Dendritic cell treated with granulocyte-macrophage colony-stimulating factor and Interleukin-4, amounts not matched to agents 40 ng/mL and 50 ng/mL, for 4 days (primary cell): Measurements from ENCODE around the gene DBF4B.

Experiments
- H3K27ac Mint-ChIP-seq: one replicate; pipeline ENCODE4 v1.8.0; 2022; ENCODE audit warnings: mild to moderate bottlenecking, mixed read lengths
- H3K27me3 Mint-ChIP-seq: one replicate; pipeline ENCODE4 v1.8.0; 2022; ENCODE audit warnings: mild to moderate bottlenecking, mixed read lengths
- H3K36me3 Mint-ChIP-seq: one replicate; pipeline ENCODE4 v1.8.0; 2022; ENCODE audit warnings: low read depth, mixed read lengths
- H3K4me1 Mint-ChIP-seq: one replicate; pipeline ENCODE4 v1.8.0; 2022; ENCODE audit warnings: low read depth, mixed read lengths
- H3K4me3 Mint-ChIP-seq: one replicate; pipeline ENCODE4 v1.8.0; 2022; ENCODE audit warnings: mild to moderate bottlenecking, moderate library complexity, mixed read lengths
- H3K9me3 Mint-ChIP-seq: one replicate; pipeline ENCODE4 v1.8.0; 2022; ENCODE audit warnings: mixed read lengths
- intact Hi-C: fragments of 100-400 bp; cut with micrococcal nuclease; formaldehyde crosslinking; loops from one replicate; pipeline ENCODE4 v1.15.0; 2022

DBF4B gene

DNA sequence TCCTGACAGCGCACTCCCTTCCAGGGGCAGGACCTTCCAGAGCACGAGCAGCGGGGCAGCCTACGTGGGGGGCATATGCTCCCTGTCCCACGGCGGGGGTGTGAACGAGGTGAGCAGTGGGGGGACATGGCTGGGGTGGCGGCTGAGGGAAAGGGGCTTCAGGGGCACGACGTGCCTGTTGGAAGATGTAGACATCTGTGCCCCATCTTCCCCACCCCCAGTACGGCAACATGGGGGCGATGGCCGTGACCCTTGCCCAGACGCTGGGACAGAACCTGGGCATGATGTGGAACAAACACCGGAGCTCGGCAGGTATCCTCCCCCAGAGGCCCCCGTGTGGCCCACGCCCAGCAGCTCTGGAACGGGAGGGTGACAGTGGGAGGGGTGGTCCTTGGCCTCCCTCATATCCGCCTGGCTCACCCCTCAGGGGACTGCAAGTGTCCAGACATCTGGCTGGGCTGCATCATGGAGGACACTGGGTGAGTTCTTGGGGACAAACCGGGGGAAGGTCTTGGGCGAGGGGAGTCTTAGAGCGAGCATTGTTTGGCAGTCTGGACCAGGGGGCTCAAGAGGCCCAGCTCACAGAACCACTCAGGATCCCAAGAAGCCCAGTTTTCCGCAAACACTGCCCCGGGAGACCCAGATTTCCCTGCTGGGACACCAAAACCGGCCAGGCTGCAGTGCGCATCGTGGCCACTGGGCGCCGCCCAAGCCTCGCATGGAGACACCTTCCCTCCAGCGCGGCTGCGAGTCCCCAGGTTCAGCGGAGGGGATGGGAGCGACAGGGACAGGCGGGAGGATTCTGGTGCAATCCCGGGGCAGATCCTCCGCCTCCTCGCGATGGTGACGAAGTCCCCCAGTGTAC lies 66.0 kb downstream of the DBF4B start:
- H3K36me3 Mint-ChIP-seq, result no peaks in the 10 kb centered on the region
- peaks cover 35% of the 10 kb centered on the region for H3K4me1 Mint-ChIP-seq
- peak overlapping the region; percentile 79 for H3K4me3 Mint-ChIP-seq
- intact Hi-C loops, result loop anchor here (1.0 to 5.0 kb wide), 3 partner anchors 58 to 248 kb away; partner anchors contain the start of gene GJC1
- no peak overlapping the region for H3K27ac Mint-ChIP-seq
- no peaks in the 10 kb centered on the region for H3K9me3 Mint-ChIP-seq
- peaks cover 71% of the 10 kb centered on the region for H3K27me3 Mint-ChIP-seq

DNA sequence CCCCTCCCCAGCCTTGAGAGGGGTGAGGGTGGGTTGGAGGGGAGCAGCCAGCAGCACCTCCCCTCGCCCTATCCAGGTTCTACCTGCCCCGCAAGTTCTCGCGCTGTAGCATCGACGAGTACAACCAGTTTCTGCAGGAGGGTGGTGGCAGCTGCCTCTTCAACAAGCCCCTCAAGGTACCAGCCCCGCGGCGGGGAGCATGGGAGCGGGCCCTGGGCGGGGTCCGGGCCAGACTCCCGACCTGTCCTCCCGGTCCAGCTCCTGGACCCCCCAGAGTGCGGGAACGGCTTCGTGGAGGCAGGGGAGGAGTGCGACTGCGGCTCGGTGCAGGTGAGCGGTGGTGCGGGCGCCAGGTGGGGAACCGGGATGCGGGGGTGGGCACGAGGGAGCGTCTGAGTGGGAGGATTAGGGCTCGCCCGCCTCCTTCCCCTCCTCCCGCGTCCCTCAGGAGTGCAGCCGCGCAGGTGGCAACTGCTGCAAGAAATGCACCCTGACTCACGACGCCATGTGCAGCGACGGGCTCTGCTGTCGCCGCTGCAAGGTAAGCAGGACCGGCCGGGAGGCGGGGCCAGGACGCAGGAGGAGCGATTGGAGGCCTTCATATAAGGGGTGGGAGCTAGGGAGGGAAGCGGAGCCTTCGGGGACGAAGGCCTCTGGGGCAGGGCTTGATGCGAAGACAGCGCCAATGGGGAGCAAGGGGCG lies 66.8 kb downstream of the DBF4B start:
- peak overlapping the region; percentile 20 for H3K27ac Mint-ChIP-seq
- intact Hi-C loops, result loop anchor here (1.0 to 5.0 kb wide), 3 partner anchors 57 to 247 kb away; partner anchors contain the start of gene GJC1
- peaks cover 39% of the 10 kb centered on the region for H3K4me1 Mint-ChIP-seq
- no peaks in the 10 kb centered on the region for H3K9me3 Mint-ChIP-seq
- H3K36me3 Mint-ChIP-seq, result no peaks in the 10 kb centered on the region
- peak overlapping the region; percentile 79 for H3K4me3 Mint-ChIP-seq
- H3K27me3 Mint-ChIP-seq, result peaks cover 79% of the 10 kb centered on the region

DNA sequence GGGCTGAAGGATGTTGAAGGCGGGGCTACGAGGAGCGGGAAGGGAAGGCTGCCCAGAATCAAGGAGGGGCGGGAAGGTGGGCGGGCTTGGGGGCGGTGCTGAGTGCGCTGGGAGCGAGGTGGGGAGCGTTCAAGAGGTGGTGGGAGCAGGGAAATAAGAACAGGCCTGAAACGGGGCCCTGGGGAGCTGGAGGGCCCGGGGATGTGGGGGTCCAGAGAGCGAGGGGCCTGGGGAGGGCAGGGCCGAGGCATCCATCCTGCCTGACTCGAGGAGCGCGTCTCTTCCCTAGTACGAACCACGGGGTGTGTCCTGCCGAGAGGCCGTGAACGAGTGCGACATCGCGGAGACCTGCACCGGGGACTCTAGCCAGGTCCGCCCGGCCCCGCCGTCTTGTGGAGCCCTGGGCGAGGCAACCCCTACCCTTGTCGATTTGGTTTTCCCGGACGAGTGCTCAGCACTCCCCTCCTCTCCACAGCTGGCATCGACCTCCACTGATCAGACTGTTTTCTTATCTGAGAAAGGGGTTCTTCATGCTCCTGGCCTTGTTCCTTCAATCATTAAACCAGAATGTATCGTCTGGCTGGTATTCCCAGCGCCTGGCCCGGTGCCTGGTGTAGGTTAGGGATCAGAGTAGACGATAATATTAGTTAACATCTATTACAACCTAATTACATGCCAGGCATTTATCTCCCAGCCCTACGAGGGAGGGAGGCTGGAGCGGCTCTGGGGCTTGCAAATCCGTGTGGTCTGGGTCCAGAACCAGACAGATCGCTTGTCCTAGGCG lies 67.6 kb downstream of the DBF4B start:
- Mint-ChIP-seq H3K9me3 (no peaks in the 10 kb centered on the region), H3K36me3 (no peaks in the 10 kb centered on the region), H3K4me1 (peaks cover 39% of the 10 kb centered on the region), H3K27ac (peak overlapping the region; percentile 20), H3K27me3 (peaks cover 86% of the 10 kb centered on the region), H3K4me3 (peak overlapping the region; percentile 79)
- intact Hi-C loops, result loop anchor here (1.0 to 5.0 kb wide), 3 partner anchors 56 to 246 kb away; partner anchors contain the start of gene GJC1

DNA sequence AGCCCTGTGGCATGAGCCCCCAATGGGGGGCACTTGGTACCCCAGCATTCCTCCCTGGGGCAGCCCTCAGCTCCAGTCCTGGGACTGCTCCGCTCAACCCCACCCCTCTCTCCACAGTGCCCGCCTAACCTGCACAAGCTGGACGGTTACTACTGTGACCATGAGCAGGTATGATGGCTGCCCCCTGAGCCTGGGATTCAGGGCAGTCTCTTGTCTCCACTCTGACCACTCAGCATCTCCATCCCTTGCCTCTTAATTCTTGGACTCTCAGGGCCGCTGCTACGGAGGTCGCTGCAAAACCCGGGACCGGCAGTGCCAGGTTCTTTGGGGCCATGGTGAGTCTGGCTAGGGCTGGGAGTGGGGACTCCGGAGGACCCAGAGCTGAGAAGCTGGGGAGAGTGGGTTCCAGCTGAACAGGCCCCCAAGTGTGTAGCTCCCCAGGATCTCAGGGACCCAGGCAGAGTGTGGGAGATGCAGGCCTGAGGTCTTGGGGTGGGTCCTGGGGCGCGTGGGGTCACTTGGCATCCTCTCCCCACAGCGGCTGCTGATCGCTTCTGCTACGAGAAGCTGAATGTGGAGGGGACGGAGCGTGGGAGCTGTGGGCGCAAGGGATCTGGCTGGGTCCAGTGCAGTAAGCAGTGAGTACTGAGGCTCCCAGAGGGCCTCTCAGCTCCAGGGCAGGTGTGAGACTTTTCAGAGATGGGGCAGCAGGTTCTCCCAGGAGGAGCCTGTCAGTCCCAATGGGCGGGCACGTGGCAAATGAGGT lies 68.3 kb downstream of the DBF4B start:
- no peaks in the 10 kb centered on the region for H3K9me3 Mint-ChIP-seq
- intact Hi-C loops, result loop anchor here (5.0 kb wide), 2 partner anchors 55 to 245 kb away; partner anchors contain the start of gene GJC1
- no peak overlapping the region for H3K4me3 Mint-ChIP-seq

DNA sequence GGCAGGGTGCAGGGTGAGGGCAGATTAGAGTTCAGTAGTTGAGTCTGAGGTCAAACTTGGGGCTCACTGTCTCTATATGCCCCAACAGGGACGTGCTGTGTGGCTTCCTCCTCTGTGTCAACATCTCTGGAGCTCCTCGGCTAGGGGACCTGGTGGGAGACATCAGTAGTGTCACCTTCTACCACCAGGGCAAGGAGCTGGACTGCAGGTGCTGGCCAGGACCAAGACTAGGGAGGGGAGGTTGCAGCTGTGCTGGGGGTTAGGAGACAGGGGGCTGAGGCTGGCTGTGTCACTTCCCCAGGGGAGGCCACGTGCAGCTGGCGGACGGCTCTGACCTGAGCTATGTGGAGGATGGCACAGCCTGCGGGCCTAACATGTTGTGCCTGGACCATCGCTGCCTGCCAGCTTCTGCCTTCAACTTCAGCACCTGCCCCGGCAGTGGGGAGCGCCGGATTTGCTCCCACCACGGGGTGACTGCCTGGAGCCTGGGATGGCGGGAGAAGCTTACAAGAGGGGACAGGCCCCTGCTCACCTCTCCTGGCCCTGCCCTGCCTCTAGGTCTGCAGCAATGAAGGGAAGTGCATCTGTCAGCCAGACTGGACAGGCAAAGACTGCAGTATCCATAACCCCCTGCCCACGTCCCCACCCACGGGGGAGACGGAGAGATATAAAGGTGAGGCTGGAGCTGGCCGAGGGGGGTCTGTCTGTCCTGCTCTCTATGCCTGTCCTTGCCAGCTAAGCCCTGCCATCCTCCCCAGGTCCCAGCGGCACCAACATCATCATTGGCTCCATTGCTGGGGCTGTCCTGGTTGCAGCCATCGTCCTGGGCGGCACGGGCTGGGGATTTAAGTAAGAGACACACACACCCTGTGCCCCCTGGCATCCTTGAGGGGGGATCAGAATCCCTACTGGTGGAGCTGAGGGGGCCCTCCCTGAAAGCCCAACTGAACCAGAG lies 69.2 kb downstream of the DBF4B start:
- H3K27ac Mint-ChIP-seq, result no peak overlapping the region
- H3K27me3 Mint-ChIP-seq, result peaks cover 84% of the 10 kb centered on the region
- intact Hi-C loops, result loop anchor here (5.0 kb wide), 2 partner anchors 55 to 245 kb away; partner anchors contain the start of gene GJC1
- peaks cover 30% of the 10 kb centered on the region for H3K4me1 Mint-ChIP-seq
- no peaks in the 10 kb centered on the region for H3K36me3 Mint-ChIP-seq
- no peak overlapping the region for H3K4me3 Mint-ChIP-seq
- no peaks in the 10 kb centered on the region for H3K9me3 Mint-ChIP-seq

More for the DNA sequence above, 68.3 kb downstream of the DBF4B start:
- H3K27ac Mint-ChIP-seq, result no peak overlapping the region
- H3K36me3 Mint-ChIP-seq, result no peaks in the 10 kb centered on the region
- peaks cover 87% of the 10 kb centered on the region for H3K27me3 Mint-ChIP-seq
- peaks cover 33% of the 10 kb centered on the region for H3K4me1 Mint-ChIP-seq

DNA sequence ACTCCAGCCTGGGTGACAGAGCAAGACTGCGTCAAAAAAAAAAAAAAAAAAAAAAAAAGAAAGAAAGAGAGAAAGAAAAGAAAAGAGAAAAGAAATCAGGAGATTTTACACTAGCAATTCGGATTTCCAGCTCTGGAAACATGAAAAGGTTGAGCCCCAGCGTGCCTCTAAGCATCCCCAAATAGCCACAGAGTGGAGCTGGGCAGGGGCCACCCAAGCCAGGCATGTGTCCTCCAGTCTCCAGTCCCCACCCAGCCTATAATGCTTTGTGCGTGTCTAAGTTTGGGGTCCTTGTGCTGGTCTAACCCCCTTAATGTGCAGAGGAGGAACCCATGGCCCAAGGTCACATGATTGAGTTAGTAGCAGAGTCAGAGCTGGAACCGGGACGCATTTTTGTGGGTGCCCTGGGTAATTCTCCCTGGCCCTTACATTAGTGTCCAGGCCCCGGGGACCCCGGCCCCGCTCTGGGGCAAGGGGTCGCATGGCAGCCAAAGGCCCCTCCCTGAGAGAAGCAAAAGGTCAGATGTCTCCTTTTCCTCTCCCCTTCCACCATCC lies 70.3 kb downstream of the DBF4B start:
- Mint-ChIP-seq H3K4me3 (peak overlapping the region; percentile 17), H3K4me1 (peaks cover 30% of the 10 kb centered on the region), H3K27me3 (peaks cover 76% of the 10 kb centered on the region), H3K36me3 (no peaks in the 10 kb centered on the region), H3K27ac (no peak overlapping the region), H3K9me3 (no peaks in the 10 kb centered on the region)
- intact Hi-C loops, result loop anchor here (1.0 to 5.0 kb wide), 3 partner anchors 54 to 244 kb away; partner anchors contain the start of gene GJC1

DNA sequence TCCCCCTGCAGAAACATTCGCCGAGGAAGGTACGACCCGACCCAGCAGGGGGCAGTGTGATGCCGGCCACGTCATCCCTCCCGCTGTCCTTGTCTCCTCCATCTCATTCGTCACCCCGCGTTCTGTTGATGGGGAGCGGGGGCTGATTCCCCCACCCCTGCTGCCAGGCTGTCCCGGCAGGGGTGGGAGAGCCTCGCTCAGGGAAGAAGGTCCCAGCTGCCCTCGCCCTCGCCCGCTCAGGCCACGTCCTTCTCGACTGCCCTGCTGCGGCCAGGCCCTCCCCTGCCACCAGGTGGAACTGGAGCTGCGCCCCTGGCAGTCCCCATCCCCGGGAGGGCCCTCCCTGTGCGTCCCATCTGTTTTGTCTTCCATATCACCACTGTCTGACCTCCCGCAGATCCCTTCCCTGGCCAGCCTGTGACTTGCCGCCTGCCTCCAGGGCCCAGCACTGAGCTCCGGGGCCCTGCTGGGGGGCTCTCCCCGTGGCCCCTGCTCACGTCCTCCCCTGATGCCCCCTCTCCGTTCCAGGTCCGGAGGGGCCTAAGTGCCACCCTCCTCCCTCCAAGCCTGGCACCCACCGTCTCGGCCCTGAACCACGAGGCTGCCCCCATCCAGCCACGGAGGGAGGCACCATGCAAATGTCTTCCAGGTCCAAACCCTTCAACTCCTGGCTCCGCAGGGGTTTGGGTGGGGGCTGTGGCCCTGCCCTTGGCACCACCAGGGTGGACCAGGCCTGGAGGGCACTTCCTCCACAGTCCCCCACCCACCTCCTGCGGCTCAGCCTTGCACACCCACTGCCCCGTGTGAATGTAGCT lies 71.0 kb downstream of the DBF4B start:
- Mint-ChIP-seq H3K27ac (no peak overlapping the region), H3K4me1 (peaks cover 30% of the 10 kb centered on the region), H3K4me3 (peak overlapping the region; percentile 53), H3K27me3 (peaks cover 72% of the 10 kb centered on the region), H3K36me3 (no peaks in the 10 kb centered on the region), H3K9me3 (no peaks in the 10 kb centered on the region)
- intact Hi-C loops, result loop anchor here (1.0 to 5.0 kb wide), 3 partner anchors 53 to 243 kb away; partner anchors contain the start of gene GJC1

DNA sequence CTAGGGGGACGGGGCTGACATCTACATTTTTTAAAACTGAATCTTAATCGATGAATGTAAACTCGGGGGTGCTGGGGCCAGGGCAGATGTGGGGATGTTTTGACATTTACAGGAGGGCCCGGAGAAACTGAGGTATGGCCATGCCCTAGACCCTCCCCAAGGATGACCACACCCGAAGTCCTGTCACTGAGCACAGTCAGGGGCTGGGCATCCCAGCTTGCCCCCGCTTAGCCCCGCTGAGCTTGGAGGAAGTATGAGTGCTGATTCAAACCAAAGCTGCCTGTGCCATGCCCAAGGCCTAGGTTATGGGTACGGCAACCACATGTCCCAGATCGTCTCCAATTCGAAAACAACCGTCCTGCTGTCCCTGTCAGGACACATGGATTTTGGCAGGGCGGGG lies 71.7 kb downstream of the DBF4B start:
- no peaks in the 10 kb centered on the region for H3K36me3 Mint-ChIP-seq
- peaks cover 25% of the 10 kb centered on the region for H3K4me1 Mint-ChIP-seq
- no peak overlapping the region for H3K4me3 Mint-ChIP-seq
- no peaks in the 10 kb centered on the region for H3K9me3 Mint-ChIP-seq
- intact Hi-C loops, result no loop called here
- no peak overlapping the region for H3K27ac Mint-ChIP-seq
- peaks cover 66% of the 10 kb centered on the region for H3K27me3 Mint-ChIP-seq

DNA sequence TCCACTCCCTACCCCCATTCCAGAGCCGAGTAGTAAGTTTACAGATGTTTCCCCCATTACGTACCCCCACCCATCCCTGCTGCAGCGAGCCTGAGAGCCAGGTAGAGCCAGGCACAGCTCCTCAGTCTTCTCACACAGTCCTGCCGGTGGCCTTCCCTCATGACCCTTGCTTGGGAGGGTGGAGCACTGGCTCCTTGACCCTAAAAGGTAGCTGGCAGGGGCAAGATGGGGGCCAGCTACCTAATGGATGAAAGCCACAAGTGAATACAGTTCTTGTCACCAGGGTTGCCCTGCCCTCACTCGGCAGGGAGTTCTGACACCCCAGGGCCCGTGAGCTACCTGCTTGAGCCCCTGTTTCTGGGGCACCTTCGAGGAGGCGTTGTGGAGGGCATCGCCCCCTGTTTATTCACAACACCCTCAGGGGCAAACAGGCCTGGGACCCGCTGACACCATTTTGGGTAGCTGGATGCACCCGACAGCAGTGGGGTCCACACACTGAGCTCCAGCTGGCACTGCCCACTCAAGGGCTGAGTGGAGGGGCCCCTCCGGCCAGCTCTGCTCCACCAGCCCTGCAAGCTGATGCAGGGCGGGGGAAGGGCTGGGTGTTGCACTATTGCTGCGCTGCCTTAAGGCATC lies 72.5 kb downstream of the DBF4B start:
- H3K27ac Mint-ChIP-seq, result no peak overlapping the region
- no peaks in the 10 kb centered on the region for H3K36me3 Mint-ChIP-seq
- peaks cover 62% of the 10 kb centered on the region for H3K27me3 Mint-ChIP-seq
- intact Hi-C loops, result no loop called here
- H3K4me3 Mint-ChIP-seq, result no peak overlapping the region
- no peaks in the 10 kb centered on the region for H3K9me3 Mint-ChIP-seq
- H3K4me1 Mint-ChIP-seq, result peaks cover 17% of the 10 kb centered on the region

DNA sequence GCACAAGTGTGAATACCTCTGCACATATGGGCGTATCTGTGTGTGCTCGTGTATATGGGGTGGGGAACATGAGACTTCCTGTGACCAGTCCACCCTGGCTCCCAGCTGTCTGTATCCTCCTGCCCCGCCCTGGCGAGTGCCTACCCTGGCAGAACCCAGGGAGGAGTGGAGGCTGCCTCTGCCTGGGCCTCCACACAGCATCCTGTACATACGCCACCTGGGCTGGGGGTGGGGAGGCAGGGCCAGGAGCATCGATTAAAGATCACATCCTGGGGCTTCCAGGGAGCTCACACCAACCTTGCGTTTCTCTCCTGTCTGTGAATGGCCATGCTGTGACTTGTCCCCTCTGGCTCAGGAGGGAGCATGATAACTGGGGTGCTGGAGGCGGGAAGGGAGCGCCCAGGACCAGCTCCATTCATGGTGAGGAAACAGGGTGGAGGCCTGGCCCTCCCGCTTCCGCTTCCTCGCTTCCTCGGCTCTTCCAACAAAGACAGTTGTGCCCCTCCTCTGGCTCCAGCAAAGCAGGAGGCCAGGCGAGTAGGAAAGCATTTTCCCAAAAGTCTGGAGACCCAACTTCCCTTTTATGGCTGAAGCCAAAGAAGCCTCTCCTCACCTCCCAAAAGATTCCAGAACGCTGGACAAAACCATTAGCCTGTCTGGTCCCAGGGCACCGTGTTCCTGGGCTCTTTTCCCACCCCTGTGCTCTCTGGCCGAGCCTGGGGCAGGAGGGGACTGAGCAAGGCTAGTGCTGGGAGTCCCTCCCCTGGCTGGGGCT lies 73.3 kb downstream of the DBF4B start:
- intact Hi-C loops, result no loop called here
- H3K4me3 Mint-ChIP-seq, result no peak overlapping the region
- H3K9me3 Mint-ChIP-seq, result no peaks in the 10 kb centered on the region
- H3K36me3 Mint-ChIP-seq, result no peaks in the 10 kb centered on the region
- H3K4me1 Mint-ChIP-seq, result peaks cover 12% of the 10 kb centered on the region
- H3K27me3 Mint-ChIP-seq, result peaks cover 56% of the 10 kb centered on the region
- no peak overlapping the region for H3K27ac Mint-ChIP-seq
